HL-60 (cell line): ENCODE measurements around the gene IFNGR2.

ENCODE experiments used
- DNase-seq, 2 experiments: peaks; one replicate each; pipeline ENCODE4 v3.0.0-alpha.2; 2010 to 2020; ENCODE audit warnings: low read depth in 1 of 2, low spot score in 1 of 2
- H3K27ac ChIP-seq: fragments of 250-450 bp; sonication (Bioruptor Pico); replicated peaks from 2 replicates; pipeline ENCODE4 v1.5.1; 2020; ENCODE audit warnings: mild to moderate bottlenecking, moderate library complexity
- H3K27me3 ChIP-seq: fragments of 250-450 bp; sonication (Bioruptor Pico); 2 replicates; pipeline ENCODE4 v1.5.1; 2021; ENCODE audit warnings: mild to moderate bottlenecking, moderate library complexity; ENCODE audit not compliant: insufficient read depth, poor library complexity, severe bottlenecking
- H3K4me3 ChIP-seq: replicated peaks from 2 replicates; pipeline ENCODE4 v1.5.1; 2011; ENCODE audit warnings: mild to moderate bottlenecking, control low read depth, low read length; ENCODE audit not compliant: insufficient read depth
- CTCF ChIP-seq: IDR thresholded peaks from one replicate; pipeline ENCODE4 v1.5.1; 2011; ENCODE audit warnings: low read length, control low read depth, inconsistent platforms; ENCODE audit not compliant: insufficient read depth
- GABPA ChIP-seq: IDR thresholded peaks from 2 replicates; pipeline ENCODE4 v1.6.1; 2012; ENCODE audit warnings: low read depth
- POLR2AphosphoS5 ChIP-seq: IDR thresholded peaks from 2 replicates; pipeline ENCODE4 v1.6.1; 2012; ENCODE audit warnings: low read depth
- REST ChIP-seq: IDR thresholded peaks from 2 replicates; pipeline ENCODE4 v1.6.1; 2012; ENCODE audit warnings: low read depth; ENCODE audit not compliant: insufficient replicate concordance
- SPI1 ChIP-seq: IDR thresholded peaks from 2 replicates; pipeline ENCODE4 v1.6.1; 2012; ENCODE audit warnings: low read depth, mild to moderate bottlenecking, borderline replicate concordance

The IFNGR2 gene

GRCh38 chr21:33432496-33432895, 29.3 kb downstream of the IFNGR2 start:
- Histone ChIP-seq H3K4me3 (no peak overlapping the region), H3K27ac (no peak overlapping the region), H3K27me3 (no peaks in the 10 kb centered on the region)
- DNase-seq, result no peak
- TF ChIP-seq SPI1 (no peak), REST (no peak), GABPA (no peak), CTCF (no peak), POLR2AphosphoS5 (no peak)

- TF ChIP-seq GABPA (no peak), POLR2AphosphoS5 (no peak), SPI1 (no peak), CTCF (no peak), REST (no peak)
- no peak overlapping the region for H3K4me3 ChIP-seq
- DNase-seq, result no peak
- H3K27me3 ChIP-seq, result no peaks in the 10 kb centered on the region
- H3K27ac ChIP-seq, result no peak overlapping the region
These were observed 29.8 kb downstream of the IFNGR2 start for GRCh38 chr21:33433001-33433400.

- no peaks in the 10 kb centered on the region for H3K27me3 ChIP-seq
- H3K4me3 ChIP-seq, result no peak overlapping the region
- DNase-seq, result peak; percentile 69 to 74
- no peak overlapping the region for H3K27ac ChIP-seq
- TF ChIP-seq POLR2AphosphoS5, result 0 out of 2 replicates have a peak, but pooled peaks have one; percentile 48
- TF ChIP-seq SPI1, result peak; percentile 84
- TF ChIP-seq GABPA, result peak; percentile 36; the same call in 1 of the 2 replicates
- no peak for TF ChIP-seq CTCF
- TF ChIP-seq REST, result no peak
These were observed 30.4 kb downstream of the IFNGR2 start for GRCh38 chr21:33433425-33434114.
